Measurements from ENCODE around the gene C21orf58. TPM values are rescaled to one million over a fixed set of nuclear protein-coding genes. Genes with fewer than 3 reads are reported as not detected.

Gene C21orf58
- total RNA-seq, 1 donor from 2014 or later, result 20.7 TPM

- TF ChIP-seq CTCF (IDR thresholded peaks at IDR 0.05; ENCODE audit: unreplicated experiment), result no peak
- Mint-ChIP-seq H3K27ac (no peak overlapping the region), H3K4me3 (no peak overlapping the region), H3K9me3 (no peaks in the 10 kb centered on the region), H3K36me3 (peaks cover 26% of the 10 kb centered on the region), H3K27me3 (ENCODE audit: low read depth) (no peaks in the 10 kb centered on the region), H3K4me1 (no peaks in the 10 kb centered on the region)
- no peak for DNase-seq (ENCODE audit: low spot score in 2 of 2, unreplicated experiment in 2 of 2)
Measured at GRCh38 chr21:46352913-46353312, 29.2 kb upstream of the C21orf58 start.

GRCh38 chr21:46352164-46352515 lies 28.5 kb upstream of the C21orf58 start:
- no peaks in the 10 kb centered on the region for H3K27me3 Mint-ChIP-seq (ENCODE audit: low read depth)
- TF ChIP-seq CTCF (IDR thresholded peaks at IDR 0.05; ENCODE audit: unreplicated experiment), result no peak
- no peaks in the 10 kb centered on the region for H3K4me1 Mint-ChIP-seq
- H3K36me3 Mint-ChIP-seq, result peaks cover 23% of the 10 kb centered on the region
- H3K9me3 Mint-ChIP-seq, result no peaks in the 10 kb centered on the region
- no peak overlapping the region for H3K4me3 Mint-ChIP-seq
- H3K27ac Mint-ChIP-seq, result no peak overlapping the region
- no peak for DNase-seq (ENCODE audit: low spot score in 2 of 2, unreplicated experiment in 2 of 2)

GRCh38 chr21:46351476-46352163 lies 27.9 kb upstream of the C21orf58 start:
- H3K4me1 Mint-ChIP-seq, result no peaks in the 10 kb centered on the region
- DNase-seq (ENCODE audit: low spot score in 2 of 2, unreplicated experiment in 2 of 2), result no peak
- no peak overlapping the region for H3K4me3 Mint-ChIP-seq
- H3K27me3 Mint-ChIP-seq (ENCODE audit: low read depth), result no peaks in the 10 kb centered on the region
- no peak for TF ChIP-seq CTCF (IDR thresholded peaks at IDR 0.05; ENCODE audit: unreplicated experiment)
- H3K9me3 Mint-ChIP-seq, result no peaks in the 10 kb centered on the region
- H3K36me3 Mint-ChIP-seq, result peaks cover 19% of the 10 kb centered on the region
- H3K27ac Mint-ChIP-seq, result no peak overlapping the region

GRCh38 chr21:46350981-46351380 lies 27.3 kb upstream of the C21orf58 start:
- TF ChIP-seq CTCF (IDR thresholded peaks at IDR 0.05; ENCODE audit: unreplicated experiment), result no peak

GRCh38 chr21:46350571-46350970 lies 26.9 kb upstream of the C21orf58 start:
- no peaks in the 10 kb centered on the region for H3K9me3 Mint-ChIP-seq
- H3K27me3 Mint-ChIP-seq (ENCODE audit: low read depth), result no peaks in the 10 kb centered on the region
- no peak for TF ChIP-seq CTCF (IDR thresholded peaks at IDR 0.05; ENCODE audit: unreplicated experiment)
- H3K4me3 Mint-ChIP-seq, result no peak overlapping the region
- no peak for DNase-seq (ENCODE audit: low spot score in 2 of 2, unreplicated experiment in 2 of 2)
- H3K27ac Mint-ChIP-seq, result no peak overlapping the region
- peaks cover 23% of the 10 kb centered on the region for H3K36me3 Mint-ChIP-seq
- H3K4me1 Mint-ChIP-seq, result no peaks in the 10 kb centered on the region

More at GRCh38 chr21:46350981-46351380, 27.3 kb upstream of the C21orf58 start:
- Mint-ChIP-seq H3K27me3 (ENCODE audit: low read depth) (no peaks in the 10 kb centered on the region), H3K9me3 (no peaks in the 10 kb centered on the region), H3K4me3 (no peak overlapping the region), H3K36me3 (peaks cover 19% of the 10 kb centered on the region), H3K27ac (no peak overlapping the region), H3K4me1 (no peaks in the 10 kb centered on the region)
- no peak for DNase-seq (ENCODE audit: low spot score in 2 of 2, unreplicated experiment in 2 of 2)

All from mesothelial cell of epicardium (in vitro differentiated cells).